Activated naive CD8-positive, alpha-beta T cell treated with anti-CD3 and anti-CD28 coated beads for 36 hours (primary cell): ENCODE data around the gene PPP3CA. TPM values are rescaled to one million over a fixed set of nuclear protein-coding genes. Genes with fewer than 3 reads are reported as not detected.
A peak's percentile ranks its signal among the peaks of the same experiment; 100 is the strongest.

ENCODE experiments used
- DNase-seq: peaks from one replicate; pipeline ENCODE4 v3.0.0; 2021
- H3K27ac Mint-ChIP-seq: one replicate; pipeline ENCODE4 v1.8.0; 2022; ENCODE audit warnings: mild to moderate bottlenecking, moderate library complexity, mixed read lengths
- H3K27me3 Mint-ChIP-seq: one replicate; pipeline ENCODE4 v1.8.0; 2022; ENCODE audit warnings: mild to moderate bottlenecking, mixed read lengths
- H3K36me3 Mint-ChIP-seq: one replicate; pipeline ENCODE4 v1.8.0; 2021; ENCODE audit warnings: mild to moderate bottlenecking, mixed read lengths
- H3K4me1 Mint-ChIP-seq: one replicate; pipeline ENCODE4 v1.8.0; 2021; ENCODE audit warnings: mixed read lengths
- H3K4me3 Mint-ChIP-seq: one replicate; pipeline ENCODE4 v1.8.0; 2022; ENCODE audit warnings: mild to moderate bottlenecking, moderate library complexity, mixed read lengths
- H3K9me3 Mint-ChIP-seq: one replicate; pipeline ENCODE4 v1.8.0; 2022; ENCODE audit warnings: mixed read lengths
- total RNA-seq, 2 experiments: library from RNA; stranded (reverse); gene quantifications; one replicate each; pipeline ENCODE4 v1.2.3, GENCODE V29; 2021

PPP3CA gene
- total RNA-seq, 2 experiments from 2014 or later: 14.5 to 16.4 TPM

DNA sequence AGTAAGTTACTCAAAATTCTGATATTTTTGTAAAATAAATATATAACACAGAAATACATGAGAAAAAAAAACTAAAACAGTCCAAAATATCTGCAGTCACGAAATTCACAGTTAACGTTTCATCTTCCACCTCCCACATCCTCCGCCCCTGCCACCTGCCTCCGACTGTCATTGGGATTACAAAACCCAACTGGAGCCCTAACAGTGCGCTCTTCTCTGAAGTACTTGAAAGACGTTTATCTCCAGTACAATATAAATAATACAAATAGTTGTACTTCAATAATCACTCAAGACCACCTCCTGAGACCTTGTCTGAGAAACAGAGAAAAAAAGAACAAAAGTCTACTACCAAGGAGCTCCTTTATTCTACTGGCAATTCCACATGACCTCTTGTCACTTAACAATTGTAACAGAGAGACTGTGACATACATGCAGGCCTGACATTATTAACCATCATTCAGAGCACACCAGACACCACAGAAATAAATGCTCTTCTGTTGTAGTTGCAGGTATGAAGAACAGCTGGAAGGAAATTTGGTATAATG, 280.6 kb downstream of the PPP3CA start:
- no peak overlapping the region for H3K4me3 Mint-ChIP-seq
- no peaks in the 10 kb centered on the region for H3K27me3 Mint-ChIP-seq
- no peaks in the 10 kb centered on the region for H3K9me3 Mint-ChIP-seq
- H3K36me3 Mint-ChIP-seq: peaks cover 3% of the 10 kb centered on the region
- DNase-seq: no peak
- H3K4me1 Mint-ChIP-seq: no peaks in the 10 kb centered on the region
- H3K27ac Mint-ChIP-seq: no peak overlapping the region

DNA sequence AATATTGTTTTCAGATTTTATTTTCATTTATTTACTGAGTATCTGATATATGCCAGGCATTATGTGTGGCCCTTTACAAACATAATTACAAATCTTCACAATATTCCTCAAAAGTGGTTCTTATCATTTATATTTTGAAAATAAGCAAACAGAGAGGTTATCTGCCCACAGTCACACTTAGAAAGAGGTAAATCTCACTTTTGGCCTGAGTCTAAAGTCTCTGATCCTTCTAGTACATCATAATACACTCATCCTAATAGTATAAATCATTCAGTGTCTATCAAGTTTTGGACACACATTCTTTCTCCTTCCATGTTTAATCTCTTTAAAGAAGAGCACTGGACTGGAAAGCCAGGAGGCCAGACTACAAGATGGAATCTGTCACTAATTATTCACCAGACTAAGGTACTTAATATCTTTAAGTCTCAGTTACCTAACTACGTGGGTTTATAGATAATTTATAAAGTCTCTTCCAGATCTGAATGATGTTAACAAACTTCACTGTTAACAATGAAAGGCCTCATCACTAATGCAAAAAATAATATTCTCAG, 281.3 kb downstream of the PPP3CA start:
- no peak for DNase-seq
- H3K27ac Mint-ChIP-seq: no peak overlapping the region
- H3K27me3 Mint-ChIP-seq: no peaks in the 10 kb centered on the region
- H3K36me3 Mint-ChIP-seq: peaks cover 3% of the 10 kb centered on the region
- H3K9me3 Mint-ChIP-seq: no peaks in the 10 kb centered on the region
- H3K4me1 Mint-ChIP-seq: no peaks in the 10 kb centered on the region
- H3K4me3 Mint-ChIP-seq: no peak overlapping the region

DNA sequence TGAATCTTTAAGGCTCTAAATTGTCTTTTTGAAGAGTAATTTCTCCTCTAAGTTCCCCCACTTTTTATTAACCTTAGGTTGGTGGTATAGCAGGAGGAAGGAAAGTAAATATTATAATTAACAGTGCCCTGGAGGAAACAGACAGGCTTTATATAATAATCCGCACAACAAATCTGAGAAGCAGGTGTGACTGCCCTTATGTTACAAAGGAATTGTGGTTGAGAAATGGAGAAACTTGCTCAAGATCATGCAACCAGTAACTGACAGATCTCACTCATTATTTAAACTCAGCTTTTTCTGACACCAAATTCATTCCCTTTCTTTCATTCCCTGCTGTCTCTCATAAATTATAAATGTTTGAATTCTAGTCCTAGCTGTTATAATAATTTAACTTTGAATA, 282.0 kb downstream of the PPP3CA start:
- no peaks in the 10 kb centered on the region for H3K9me3 Mint-ChIP-seq
- H3K4me1 Mint-ChIP-seq: no peaks in the 10 kb centered on the region
- H3K27me3 Mint-ChIP-seq: no peaks in the 10 kb centered on the region
- peaks cover 3% of the 10 kb centered on the region for H3K36me3 Mint-ChIP-seq
- no peak overlapping the region for H3K4me3 Mint-ChIP-seq
- no peak for DNase-seq
- H3K27ac Mint-ChIP-seq: no peak overlapping the region

DNA sequence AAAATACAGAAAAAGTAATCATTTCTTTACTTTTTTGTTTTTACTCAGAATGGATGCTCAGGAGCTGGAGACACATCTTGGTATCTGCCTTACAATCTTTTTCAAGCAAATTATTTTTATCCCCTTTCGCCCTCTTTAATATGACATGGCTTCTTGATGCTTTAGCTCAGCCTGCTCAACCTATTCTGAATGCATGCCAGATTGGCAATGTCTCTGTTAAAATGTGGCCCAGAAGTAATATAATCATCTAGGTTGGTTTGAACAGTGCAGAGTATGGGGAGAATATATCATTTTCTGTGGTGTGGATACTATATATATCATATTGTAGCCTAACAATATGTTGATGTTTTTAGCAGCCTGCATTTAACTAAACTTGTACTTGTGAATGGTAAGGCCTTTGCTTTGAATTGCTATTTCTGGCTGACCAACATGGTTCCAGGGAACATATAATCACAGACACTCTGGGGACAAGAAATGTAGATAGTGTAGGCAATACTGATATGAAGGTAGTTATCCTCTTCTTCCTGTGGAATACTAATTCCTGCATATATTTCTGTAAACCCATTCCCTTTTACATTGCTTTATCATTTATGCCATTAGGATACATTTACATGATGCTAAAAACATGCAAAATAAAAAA, 282.7 kb downstream of the PPP3CA start:
- no peaks in the 10 kb centered on the region for H3K4me1 Mint-ChIP-seq
- H3K9me3 Mint-ChIP-seq: no peaks in the 10 kb centered on the region
- no peak overlapping the region for H3K27ac Mint-ChIP-seq
- no peaks in the 10 kb centered on the region for H3K27me3 Mint-ChIP-seq
- H3K36me3 Mint-ChIP-seq: peaks cover 3% of the 10 kb centered on the region
- no peak overlapping the region for H3K4me3 Mint-ChIP-seq
- no peak for DNase-seq

DNA sequence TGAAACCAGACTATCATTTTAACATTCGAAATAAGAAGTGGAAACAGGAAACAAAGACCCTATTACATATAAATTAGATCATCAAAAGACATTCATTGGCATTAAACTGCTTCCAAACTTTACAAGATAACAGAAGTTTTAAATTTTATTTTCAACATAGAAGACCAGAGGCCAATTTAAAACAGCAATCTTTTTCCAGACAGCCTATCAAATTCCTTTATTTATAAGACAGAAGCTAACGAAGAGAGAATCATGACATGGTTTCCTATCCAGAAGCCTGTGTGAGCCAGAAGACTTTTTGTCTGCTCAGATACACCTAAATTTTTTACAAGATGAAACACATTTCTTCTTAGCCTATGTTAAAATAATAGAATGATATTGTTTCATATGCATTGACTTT, 291.9 kb downstream of the PPP3CA start:
- Mint-ChIP-seq H3K4me1 (no peaks in the 10 kb centered on the region), H3K36me3 (peaks cover under 1% of the 10 kb centered on the region), H3K27me3 (no peaks in the 10 kb centered on the region), H3K27ac (no peak overlapping the region), H3K4me3 (no peak overlapping the region), H3K9me3 (no peaks in the 10 kb centered on the region)
- no peak for DNase-seq

DNA sequence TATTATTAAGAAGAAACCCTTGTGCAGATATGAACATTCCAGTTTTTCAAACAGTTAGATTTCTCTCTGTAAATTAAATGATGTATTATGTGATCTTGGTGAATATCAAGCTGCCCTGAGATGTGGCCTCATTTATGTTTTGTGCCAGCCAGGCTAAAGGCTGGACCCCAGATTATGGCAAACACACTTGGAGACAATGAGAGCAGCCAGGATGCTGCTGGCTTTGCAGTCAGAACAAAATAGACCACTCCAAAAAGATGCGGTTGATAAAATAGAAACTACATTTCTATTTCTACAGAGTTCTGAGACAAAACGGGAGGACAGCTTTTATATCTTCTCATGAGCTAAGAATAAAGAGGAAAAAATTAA, 296.5 kb downstream of the PPP3CA start:
- Mint-ChIP-seq H3K36me3 (peaks cover 2% of the 10 kb centered on the region), H3K27me3 (no peaks in the 10 kb centered on the region), H3K9me3 (no peaks in the 10 kb centered on the region), H3K4me1 (peaks cover 3% of the 10 kb centered on the region), H3K4me3 (no peak overlapping the region), H3K27ac (no peak overlapping the region)
- DNase-seq: no peak

DNA sequence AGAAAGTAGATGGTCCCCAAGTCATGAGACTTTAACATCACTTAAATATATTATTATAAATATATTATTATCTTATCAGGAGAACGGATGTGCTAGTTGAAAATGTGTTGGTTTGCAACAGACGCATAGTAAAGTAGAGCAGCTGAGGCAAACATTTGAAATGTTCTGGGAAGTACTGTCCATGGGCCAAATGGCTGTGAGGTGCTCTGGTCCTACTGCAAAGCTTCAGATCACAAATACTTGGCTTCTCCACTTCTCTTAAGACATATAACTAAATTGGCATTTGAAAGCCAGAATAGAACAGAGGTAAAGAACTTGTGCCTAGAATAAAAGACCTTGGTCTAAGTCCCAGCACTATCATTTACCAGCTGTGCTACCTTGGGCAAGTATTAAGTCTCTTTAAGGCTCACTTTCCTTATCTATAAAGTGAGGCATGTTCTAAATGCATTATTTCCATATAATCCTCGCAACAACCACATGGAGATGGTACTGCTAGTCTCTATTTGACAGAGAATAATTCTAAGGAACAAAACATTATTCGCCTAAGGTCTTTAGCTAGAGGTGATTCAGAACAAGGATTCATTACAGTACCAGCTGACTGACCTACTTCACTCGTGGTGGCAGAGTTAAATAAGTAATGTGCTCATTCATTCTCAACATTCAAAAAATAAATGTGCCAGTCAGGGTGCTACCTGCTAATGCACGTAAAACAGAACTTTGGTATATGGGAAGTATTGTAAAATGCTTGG, 297.1 kb downstream of the PPP3CA start:
- H3K27ac Mint-ChIP-seq: no peak overlapping the region
- DNase-seq: no peak
- no peaks in the 10 kb centered on the region for H3K9me3 Mint-ChIP-seq

DNA sequence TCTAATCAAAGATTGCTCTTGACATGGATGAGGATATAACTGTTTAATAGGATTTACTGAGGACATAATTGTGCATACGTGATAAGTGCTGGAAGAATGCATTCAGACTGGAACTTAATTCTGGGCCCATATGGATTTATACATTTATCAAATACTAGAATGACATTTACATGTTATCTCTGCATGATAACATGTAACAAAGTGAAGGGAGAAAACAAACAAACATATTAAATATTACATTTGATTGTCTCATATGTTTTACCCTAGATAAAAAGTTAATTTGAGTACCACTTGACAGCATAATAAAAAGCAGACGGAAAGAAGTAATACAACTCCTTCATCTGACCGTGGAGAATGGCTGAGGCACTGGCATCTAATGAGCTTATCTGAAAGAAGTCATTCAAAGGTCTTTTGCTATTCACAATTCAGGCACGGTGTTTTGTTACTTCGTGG, 297.8 kb downstream of the PPP3CA start:
- DNase-seq: no peak
- H3K4me3 Mint-ChIP-seq: no peak overlapping the region
- no peaks in the 10 kb centered on the region for H3K9me3 Mint-ChIP-seq
- H3K4me1 Mint-ChIP-seq: peaks cover 4% of the 10 kb centered on the region
- H3K36me3 Mint-ChIP-seq: peaks cover 2% of the 10 kb centered on the region
- no peaks in the 10 kb centered on the region for H3K27me3 Mint-ChIP-seq
- H3K27ac Mint-ChIP-seq: no peak overlapping the region

More for the DNA sequence above, 297.1 kb downstream of the PPP3CA start:
- Mint-ChIP-seq H3K4me1 (peaks cover 3% of the 10 kb centered on the region), H3K4me3 (no peak overlapping the region), H3K36me3 (peaks cover 2% of the 10 kb centered on the region), H3K27me3 (no peaks in the 10 kb centered on the region)

DNA sequence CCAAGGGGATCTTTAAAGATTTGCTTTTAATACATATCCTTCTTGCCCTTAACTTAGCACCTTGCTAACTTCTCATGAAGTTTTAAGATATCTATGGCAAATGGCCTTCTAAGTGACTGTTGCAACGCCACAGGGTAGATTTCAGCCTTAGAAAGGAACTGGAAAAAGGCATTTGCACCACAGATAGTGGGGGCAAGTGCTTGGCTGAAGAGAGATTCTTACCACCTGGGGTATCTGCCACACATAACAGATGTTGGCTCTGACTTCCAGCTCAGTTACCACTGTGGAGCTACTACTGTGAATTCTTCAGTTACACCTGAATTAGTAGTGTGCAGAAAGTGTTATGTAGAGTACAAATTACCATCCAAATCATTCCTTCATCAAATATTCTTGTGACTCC, 302.6 kb downstream of the PPP3CA start:
- H3K27me3 Mint-ChIP-seq: no peaks in the 10 kb centered on the region
- peaks cover 7% of the 10 kb centered on the region for H3K4me1 Mint-ChIP-seq
- no peak overlapping the region for H3K4me3 Mint-ChIP-seq
- no peaks in the 10 kb centered on the region for H3K36me3 Mint-ChIP-seq
- no peak for DNase-seq
- no peak overlapping the region for H3K27ac Mint-ChIP-seq
- H3K9me3 Mint-ChIP-seq: no peaks in the 10 kb centered on the region

DNA sequence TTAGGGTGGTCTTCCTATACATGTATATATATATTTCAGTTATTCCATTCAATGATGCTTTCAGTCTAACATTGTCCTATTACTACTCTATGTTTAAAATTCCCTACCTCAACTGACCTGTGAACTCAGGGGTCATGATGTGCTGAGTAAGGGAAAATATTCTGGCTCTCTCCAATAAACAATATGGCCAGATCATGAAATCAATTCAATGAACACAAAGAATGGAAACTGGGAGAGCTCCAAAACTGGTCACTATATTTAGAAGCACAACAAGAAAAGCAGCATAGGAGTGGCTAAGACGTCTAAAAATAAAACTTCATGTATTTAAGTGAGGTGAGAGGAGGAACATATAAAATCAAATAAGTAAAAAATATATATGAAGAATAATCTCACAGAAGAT, 304.5 kb downstream of the PPP3CA start:
- H3K36me3 Mint-ChIP-seq: peaks cover 6% of the 10 kb centered on the region
- DNase-seq: no peak
- H3K27ac Mint-ChIP-seq: no peak overlapping the region
- no peaks in the 10 kb centered on the region for H3K9me3 Mint-ChIP-seq
- peaks cover 8% of the 10 kb centered on the region for H3K4me1 Mint-ChIP-seq
- no peaks in the 10 kb centered on the region for H3K27me3 Mint-ChIP-seq
- H3K4me3 Mint-ChIP-seq: no peak overlapping the region

DNA sequence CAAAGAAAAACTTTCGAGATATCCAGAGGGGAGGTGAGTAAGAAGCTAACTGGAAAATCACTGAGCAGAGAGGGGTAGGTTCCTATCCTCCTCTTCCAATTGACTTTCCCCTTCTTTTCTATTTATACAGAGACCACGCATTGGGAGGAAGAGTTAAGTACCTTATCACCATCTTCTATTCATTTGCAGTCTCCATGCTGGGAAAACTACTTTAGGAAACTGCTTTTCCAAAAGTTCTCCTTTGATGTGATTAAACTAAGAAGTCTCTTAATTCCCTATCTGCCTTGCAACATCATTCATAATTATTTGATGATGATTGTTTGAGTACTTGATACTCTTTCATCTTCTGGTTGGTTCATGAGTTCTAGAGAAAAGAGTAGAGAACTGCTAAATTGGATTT, 306.6 kb downstream of the PPP3CA start:
- peaks cover 12% of the 10 kb centered on the region for H3K4me1 Mint-ChIP-seq
- H3K27me3 Mint-ChIP-seq: no peaks in the 10 kb centered on the region
- H3K4me3 Mint-ChIP-seq: no peak overlapping the region
- H3K9me3 Mint-ChIP-seq: no peaks in the 10 kb centered on the region
- peaks cover 12% of the 10 kb centered on the region for H3K36me3 Mint-ChIP-seq
- H3K27ac Mint-ChIP-seq: no peak overlapping the region
- DNase-seq: no peak

DNA sequence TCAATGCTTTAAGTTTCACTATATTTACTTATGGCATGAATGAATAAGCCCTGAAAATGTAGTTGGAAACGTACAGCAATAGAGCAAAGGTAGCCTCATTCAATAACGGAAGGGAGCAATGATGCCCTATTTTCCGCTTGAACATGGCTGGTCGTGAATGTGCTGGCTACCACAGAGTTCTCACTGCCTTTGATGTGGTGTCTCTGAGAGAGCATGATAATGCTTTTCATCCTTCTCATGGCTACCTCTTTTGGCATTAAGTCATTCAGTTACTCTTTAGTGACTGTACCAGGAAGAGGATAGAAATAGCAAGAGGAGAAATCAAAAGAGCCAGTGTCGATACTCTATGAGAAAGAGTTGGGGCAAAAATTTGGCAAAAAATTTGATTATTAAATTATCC, 308.0 kb downstream of the PPP3CA start:
- Mint-ChIP-seq H3K27ac (no peak overlapping the region), H3K4me3 (no peak overlapping the region), H3K4me1 (peaks cover 9% of the 10 kb centered on the region), H3K9me3 (no peaks in the 10 kb centered on the region), H3K36me3 (peaks cover 12% of the 10 kb centered on the region), H3K27me3 (no peaks in the 10 kb centered on the region)
- DNase-seq: no peak

DNA sequence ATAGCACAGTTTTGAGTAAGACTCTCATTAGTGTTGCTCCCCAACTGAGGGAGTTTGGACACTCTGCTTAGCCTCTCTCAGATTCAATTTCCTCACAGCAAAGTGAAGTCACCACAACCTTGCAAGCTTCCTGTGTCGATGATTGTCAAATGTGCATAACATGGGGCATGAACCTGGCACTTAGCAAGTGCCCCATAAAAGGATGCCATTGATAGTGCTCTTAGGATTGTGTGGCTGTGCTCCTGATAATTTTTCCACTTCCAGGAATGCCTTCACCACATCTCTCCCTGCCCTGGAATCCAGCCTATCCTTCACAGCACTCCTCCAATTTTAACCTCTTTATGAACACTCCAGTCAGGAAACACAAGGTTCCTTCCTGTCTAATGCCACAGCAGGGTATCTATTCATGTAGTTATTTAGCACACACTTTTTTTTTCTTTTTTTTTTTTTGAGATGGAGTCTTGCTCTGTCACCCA, 309.4 kb downstream of the PPP3CA start:
- DNase-seq: no peak
- Mint-ChIP-seq H3K27ac (peak overlapping the region; percentile 11), H3K36me3 (peaks cover 12% of the 10 kb centered on the region), H3K4me1 (peaks cover 9% of the 10 kb centered on the region), H3K4me3 (no peak overlapping the region), H3K9me3 (no peaks in the 10 kb centered on the region), H3K27me3 (no peaks in the 10 kb centered on the region)

DNA sequence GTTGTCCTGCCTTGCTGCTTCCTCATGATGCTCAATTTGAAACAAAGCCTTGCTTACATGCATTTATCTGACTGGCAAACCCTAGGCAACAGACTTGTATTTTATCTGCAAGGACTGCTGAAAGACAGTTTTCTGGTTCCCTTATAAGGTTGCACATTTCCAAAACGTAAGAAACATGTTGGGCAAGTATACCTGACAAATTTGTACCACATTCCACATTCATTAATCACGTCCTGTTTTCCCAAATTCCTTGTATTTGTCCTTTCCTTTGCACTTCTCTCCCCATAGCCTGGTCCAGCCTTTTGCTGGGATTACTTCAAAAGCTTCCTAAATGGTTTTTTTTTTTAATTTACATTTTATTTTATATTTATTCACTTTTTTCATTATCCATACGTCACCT, 310.1 kb downstream of the PPP3CA start:
- H3K27ac Mint-ChIP-seq: no peak overlapping the region
- H3K9me3 Mint-ChIP-seq: no peaks in the 10 kb centered on the region
- DNase-seq: no peak
- peaks cover 8% of the 10 kb centered on the region for H3K4me1 Mint-ChIP-seq
- H3K27me3 Mint-ChIP-seq: no peaks in the 10 kb centered on the region
- H3K36me3 Mint-ChIP-seq: peaks cover 12% of the 10 kb centered on the region
- no peak overlapping the region for H3K4me3 Mint-ChIP-seq

DNA sequence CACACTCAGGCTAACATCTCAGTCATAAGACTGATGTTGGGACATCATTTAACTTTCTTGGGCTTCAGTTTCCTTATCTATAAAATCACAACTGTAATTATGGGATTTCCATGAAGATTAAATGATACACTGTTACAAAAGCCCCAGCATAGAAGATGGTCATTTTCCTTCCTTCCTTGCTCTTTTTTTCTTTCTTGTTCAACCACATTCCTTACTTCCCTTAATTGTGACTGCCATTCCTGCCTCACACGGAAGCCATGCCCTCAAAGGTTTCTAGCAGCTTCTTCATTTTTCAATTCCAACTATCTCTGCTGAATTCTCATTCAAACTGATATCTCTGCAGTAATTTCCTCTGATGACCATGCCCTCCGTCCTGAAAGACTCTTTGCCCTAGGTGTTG, 311.8 kb downstream of the PPP3CA start:
- Mint-ChIP-seq H3K27ac (no peak overlapping the region), H3K4me1 (peaks cover 7% of the 10 kb centered on the region), H3K36me3 (peaks cover 12% of the 10 kb centered on the region), H3K4me3 (no peak overlapping the region), H3K27me3 (no peaks in the 10 kb centered on the region), H3K9me3 (no peaks in the 10 kb centered on the region)
- no peak for DNase-seq
